GM18868 (cell line): ENCODE measurements around the gene NEMP1.

Source experiments
- ATAC-seq: cut with Tn5 transposase; IDR thresholded peaks from one replicate; pipeline ENCODE4 v1.9.1; 2021; ENCODE audit warnings: mild to moderate bottlenecking, moderate library complexity; ENCODE audit not compliant: unreplicated experiment

The NEMP1 gene

GRCh38 chr12:57107456-57108155, 29.0 kb upstream of the NEMP1 start:
- ATAC-seq: no peak

- ATAC-seq: no peak
These were observed 27.6 kb upstream of the NEMP1 start for GRCh38 chr12:57106021-57106708.

DNA sequence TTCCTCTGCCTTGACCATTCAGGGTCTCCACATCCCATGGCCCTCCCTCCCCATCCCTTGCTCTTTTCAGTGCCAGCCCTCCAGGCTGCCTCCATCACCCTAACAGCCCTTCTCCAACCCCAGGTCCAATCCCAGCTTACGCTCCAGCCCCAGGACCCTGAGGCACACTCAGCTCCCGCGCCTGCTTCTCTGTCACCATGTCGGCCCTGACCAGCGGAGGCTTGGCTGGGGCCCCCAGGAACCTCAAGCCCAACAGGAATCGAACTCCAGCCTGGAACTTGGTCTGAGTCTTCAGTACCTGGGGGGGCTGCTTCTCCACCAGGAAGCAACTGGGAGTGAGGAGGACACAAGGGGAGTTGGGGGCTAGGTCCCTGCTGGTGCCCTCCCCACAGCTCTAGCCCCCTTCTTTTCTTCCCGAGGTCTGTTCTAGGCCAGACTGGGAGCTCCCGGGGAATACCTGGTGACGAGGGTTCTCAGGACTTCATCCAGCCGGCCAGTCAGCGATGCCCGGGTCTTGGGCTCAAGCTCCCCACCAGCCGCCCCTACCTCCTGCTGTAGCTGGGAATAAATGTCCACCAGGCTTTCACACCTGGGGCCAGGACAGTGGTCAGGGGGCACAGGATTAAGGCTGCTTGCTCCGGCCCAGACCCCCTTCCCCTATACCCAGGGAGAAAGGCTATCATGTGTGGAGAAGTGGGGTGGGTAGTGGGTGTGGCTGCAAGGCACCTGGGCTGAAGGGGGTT, 26.6 kb upstream of the NEMP1 start:
- ATAC-seq: no peak

DNA sequence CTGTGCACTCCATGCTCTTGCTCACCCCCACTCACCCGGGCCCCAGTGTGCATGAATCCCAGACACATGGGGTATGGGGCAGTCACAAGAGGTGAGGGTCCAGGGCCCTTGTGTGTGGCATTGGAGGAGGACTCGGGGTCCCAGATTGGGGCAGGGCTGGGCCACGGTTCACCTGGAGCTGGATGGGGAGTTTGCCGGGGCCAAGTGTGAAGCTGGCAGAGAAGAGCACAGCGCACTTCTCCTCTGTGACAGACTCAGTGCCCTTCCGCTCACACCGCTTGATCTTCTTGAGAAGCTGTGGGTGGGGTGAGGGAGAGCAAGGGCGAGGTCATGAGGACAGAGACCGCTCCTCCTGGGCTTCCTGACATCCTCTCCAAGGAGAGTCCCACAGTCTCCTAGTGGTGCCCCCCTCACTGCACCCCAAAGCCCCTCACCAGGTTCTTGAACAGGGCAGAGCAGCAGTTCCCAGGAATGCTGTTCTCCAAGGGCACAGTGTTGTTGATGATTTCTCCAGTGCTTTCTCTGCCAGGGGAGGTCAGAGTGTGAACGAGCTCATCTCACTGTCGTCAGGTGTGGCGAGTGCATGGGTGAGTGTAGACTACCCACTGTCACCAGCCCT, 25.8 kb upstream of the NEMP1 start:
- no peak for ATAC-seq

DNA sequence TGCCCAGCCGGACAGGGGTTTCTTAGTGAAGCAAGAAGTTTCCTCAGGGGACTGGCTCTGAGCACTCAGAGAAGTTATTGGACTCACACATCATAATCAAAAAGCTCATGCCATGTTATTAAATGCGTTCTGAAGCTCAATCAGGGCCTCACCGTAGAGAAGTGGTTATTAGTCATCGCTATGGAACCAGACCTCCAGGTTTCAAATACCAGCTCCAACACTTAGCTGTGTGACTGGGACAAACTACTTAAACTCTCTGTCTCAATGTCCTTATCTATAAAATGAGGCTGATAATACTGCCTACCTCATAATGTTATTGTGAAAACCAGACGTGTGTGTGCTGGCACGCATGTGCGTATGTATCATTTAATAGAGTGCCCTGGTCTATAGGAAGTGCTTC, 25.3 kb upstream of the NEMP1 start:
- ATAC-seq: no peak

- no peak for ATAC-seq
These were observed 23.5 kb upstream of the NEMP1 start for GRCh38 chr12:57101892-57102695.

DNA sequence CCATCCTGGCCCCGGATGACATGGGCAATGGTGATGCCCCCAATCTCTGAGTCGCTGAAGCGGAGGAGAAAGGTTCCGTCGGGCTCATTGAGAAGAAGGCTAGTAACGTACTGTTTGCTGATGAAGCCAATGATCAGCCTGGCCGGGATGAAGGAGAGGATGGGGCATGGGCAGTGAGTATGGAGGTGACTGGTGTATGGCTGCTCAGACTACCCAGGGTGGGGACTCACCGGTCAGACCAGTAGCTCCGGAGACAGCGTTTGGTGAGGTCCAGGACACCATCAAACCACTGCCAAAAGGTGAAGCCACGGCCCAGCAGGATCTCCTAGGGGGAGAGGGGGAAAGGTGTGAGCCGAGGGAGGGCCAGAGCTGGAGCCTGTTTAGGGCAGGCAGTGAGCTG, 21.2 kb upstream of the NEMP1 start:
- no peak for ATAC-seq

DNA sequence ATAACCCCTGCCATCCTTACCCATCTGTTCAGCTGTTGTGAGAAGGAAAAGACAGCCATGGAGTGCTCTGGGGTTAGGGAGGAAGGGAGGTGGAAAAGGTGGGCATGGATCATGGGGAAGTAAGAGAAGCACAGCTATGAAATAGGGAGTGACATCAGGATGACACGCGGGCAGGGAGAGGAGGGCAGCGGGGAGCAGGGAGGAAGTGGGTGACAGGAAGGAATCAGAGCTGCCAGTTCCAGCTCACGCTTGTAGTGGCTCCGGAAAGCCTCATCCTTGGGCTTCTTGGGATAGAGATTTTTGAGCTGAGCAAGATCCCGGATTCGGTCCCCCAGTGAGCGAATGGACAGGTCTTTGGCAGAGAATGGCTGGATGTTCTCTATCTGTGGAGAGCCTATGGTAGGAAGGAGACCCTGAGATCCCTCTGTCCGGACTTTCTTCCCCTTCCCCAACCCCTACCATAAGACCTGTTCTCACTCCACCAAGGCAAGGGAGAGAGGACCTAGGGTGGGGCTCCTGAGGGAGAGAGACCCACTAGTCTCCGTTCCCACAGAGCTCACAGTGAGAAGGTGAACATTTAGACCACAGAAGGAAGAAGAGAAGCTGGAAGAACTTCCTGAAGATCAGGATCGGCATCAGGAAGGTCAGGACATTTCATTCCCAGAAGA, 20.6 kb upstream of the NEMP1 start:
- no peak for ATAC-seq

DNA sequence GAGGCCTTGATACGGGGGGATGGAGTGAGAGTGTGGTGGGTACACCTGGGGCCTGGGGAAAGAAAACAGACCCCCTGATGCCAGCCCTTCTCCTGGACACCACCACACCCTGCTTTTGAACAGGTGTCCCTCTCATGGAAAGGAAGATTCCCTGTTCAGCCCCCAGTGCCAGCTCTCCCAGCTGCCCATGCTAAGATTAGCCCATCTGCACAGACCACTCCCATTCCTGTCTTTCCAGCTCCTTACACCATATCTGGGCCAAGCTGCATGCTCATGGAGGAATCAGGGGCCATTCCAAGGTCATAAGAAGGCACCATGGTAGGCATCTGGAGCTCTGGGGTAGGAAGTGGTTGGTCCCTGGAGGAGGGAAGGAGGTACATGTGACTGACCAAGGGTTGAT, 20.0 kb upstream of the NEMP1 start:
- no peak for ATAC-seq

DNA sequence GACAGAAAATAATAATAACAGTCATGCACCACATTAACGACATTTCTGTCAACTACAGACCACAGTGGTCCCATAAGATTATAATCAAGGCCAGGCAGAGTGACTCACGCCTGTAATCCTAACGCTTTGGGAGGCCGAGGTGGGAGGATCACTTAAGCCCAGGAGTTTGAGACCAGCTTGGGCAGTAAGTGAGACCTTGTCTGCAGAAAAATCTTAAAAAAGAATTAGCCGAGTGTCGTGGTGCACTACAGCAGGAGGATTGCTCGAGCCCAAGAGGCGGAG, 18.9 kb upstream of the NEMP1 start:
- ATAC-seq: no peak

- no peak for ATAC-seq
These were observed 18.4 kb upstream of the NEMP1 start for GRCh38 chr12:57096748-57097553.

DNA sequence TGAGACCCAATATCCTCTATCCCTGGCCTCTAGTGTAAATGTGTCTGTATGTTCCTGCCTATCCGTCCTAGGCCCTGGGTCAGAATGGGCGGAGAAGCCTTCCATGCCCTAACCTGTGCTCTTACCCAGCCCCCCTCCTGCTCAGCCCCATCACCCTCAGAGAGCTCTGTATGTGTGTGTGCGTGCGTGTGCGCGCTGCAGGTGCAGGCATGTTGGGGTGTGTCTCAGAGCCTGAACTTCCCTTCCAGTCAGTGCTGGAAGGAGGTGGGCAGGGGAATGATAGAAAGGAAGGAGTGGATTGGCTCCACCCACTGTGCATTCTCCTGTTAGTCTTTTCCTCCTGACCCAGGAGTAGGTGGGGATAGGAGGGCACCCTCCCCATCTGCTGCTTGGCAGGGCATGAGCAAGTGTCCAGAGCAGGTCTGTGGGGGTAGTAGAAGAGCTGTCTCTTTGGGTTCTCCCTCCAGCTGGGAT, 17.5 kb upstream of the NEMP1 start:
- no peak for ATAC-seq

- ATAC-seq: no peak
These were observed 16.8 kb upstream of the NEMP1 start for GRCh38 chr12:57095440-57095839.

DNA sequence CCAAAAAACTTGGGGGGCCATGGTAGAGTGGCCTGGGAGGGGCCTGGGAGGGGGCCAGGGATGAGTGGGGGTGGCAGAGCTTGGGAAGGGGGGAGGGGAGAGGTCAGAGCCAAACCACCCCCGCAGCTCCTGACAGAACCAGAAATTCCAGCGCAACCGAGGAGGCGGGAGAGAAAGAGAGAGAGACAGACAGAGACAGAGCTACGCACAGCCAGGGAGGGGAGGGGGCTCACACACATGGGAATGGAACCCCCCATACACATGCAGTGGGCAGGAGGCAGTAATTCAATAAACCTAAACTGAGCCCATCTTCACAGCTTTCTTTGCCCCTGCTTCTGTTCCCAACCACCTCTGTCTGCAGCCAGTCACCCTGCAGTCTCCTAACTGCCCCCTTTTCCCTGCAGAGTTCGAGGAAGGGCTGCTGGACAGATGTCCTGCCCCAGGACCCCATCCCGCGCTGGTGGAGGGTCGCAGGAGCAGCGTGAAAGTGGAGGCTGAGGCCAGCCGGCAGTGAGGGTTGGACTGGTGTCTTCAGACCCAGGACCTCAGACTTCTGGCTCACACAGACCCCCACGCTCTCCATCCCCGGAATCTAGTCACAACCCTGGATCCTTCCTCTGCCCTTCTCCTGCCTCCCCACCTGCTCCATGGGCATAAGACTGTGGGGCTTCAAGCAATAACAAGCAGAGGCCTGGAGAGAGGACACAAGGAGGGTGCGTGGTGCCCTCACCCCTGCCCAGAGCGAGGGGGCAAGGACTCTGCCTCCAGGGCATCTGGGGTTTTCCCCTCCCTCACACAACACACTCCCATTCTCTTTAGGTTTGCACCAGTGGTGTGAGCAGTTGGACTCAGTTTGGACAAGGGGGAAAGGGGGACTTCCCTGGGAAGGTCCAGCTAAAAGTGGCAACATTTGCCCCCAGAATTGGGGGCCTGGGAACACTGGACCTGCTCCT, 15.9 kb upstream of the NEMP1 start:
- no peak for ATAC-seq

GRCh38 chr12:57093415-57094207, 15.0 kb upstream of the NEMP1 start:
- peak; percentile 47 for ATAC-seq

DNA sequence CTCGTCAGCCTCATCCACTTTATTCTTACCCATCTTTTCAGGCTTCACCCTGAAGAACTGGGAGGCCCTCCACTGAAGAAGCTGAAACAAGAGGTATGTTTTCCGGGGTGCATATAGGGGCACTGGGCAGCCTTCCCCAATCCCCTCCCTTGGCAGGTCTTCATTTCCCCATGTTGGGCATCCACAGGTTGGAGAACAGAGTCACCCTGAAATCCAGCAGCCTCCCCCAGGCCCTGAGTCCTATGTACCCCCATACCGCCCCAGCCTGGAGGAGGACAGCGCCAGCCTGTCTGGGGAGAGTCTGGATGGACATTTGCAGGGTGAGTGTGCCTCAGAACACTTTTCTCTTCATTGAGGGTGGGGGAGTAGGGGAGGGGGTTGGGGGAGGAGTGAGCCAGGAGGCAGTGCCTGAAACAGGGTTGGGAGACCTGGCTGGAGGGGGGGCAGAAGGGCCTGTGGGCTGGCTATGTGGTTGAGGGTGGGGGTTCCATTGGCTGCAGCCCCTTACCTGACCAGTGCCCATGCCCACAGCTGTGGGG, 14.4 kb upstream of the NEMP1 start:
- no peak for ATAC-seq

- no peak for ATAC-seq
These were observed 13.9 kb upstream of the NEMP1 start for GRCh38 chr12:57092529-57092862.
